CD4-positive, alpha-beta T cell treated with Interleukin-17A for 4 hours (primary cell): ENCODE data around the gene HHIPL1.
"Not testable (repeated sequence)": the region's sequence is repeated elsewhere in the genome, so short reads cannot be mapped to it uniquely, and the experiment has no call there.

Source experiments
- DNase-seq: peaks from one replicate; pipeline ENCODE4 v3.0.0-alpha.2; 2020; ENCODE audit warnings: mixed read lengths

The HHIPL1 gene

DNA sequence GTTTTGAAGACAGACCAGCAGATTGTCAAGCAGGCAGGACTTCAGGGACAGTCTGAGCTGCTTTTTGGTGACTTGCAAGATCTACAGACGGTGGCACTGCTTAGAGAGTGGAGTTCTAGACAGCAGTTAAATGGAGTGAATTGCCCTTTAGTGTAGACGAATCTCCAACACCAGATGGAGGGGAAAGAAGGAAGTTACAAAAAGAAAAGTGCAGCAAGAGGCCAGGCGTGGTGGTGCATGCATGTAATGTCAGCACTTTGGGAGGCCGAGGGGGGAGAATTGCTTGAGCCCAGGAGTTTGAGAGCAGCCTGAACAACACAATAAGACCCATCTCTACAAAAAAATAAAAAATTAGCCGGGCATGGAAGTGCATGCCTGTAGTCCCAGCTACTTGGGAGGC is 8.4 kb upstream of the HHIPL1 start:
- DNase-seq: no peak

DNA sequence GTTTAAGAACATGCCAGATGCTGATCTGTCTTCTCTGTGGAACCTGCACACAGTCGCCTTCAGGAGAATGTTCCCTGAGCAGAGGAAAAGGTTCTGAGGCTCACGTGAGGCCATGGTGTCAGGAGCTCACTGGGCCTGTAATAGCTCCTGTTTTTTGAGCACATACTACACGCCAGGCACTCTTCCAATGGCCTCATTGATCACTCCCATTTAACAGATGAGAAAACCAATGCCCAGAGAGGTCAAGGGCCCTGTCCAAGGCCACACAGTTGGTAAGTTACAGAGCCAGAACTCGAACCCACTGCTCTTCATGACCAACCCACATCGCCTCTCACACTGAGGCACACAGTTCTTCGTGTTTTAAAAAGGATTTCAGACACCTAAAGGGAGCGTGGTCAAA is 7.3 kb upstream of the HHIPL1 start:
- DNase-seq: no peak

DNA sequence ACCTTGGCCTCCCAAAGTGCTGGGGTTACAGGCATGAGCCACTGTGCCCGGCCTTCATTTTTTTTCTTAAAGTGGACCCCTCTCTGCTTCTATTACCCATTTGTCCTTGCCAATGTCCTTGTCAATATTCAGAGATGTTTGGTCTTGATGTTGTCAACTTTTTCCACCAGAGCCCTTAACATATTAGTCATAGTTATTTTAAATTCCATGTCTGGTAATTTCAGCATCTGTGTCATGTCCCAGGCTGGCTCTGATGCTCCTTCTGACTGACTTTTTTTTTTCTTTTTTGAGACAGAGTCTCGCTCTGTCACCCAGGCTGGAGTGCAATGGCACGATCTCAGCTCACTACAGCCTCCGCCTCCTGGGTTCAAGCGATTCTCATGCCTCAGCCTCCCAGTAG is 2.2 kb upstream of the HHIPL1 start:
- DNase-seq: not testable (repeated sequence)

DNA sequence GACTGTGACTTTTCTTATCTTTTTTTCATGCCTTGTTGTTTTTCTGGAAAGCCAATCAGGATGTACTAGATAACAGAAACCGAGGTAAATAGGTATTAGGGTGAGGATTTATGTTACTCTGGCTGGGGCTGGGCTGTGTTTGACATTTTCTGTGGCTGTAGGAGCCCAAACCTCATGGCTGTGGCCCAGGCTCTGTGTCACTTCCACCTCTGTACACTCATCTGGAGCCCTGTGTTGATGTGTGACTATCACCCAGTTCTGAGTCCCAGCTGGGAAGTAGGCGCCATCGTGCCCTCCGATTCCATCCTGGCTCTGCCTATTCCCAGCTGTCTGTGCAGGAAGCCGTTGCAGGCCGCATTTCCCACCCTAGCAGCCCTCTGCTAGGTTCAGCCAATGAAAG is 1.6 kb upstream of the HHIPL1 start:
- DNase-seq: no peak

GRCh38 chr14:99644035-99644587 is 818 bp upstream of the HHIPL1 start:
- no peak for DNase-seq

DNA sequence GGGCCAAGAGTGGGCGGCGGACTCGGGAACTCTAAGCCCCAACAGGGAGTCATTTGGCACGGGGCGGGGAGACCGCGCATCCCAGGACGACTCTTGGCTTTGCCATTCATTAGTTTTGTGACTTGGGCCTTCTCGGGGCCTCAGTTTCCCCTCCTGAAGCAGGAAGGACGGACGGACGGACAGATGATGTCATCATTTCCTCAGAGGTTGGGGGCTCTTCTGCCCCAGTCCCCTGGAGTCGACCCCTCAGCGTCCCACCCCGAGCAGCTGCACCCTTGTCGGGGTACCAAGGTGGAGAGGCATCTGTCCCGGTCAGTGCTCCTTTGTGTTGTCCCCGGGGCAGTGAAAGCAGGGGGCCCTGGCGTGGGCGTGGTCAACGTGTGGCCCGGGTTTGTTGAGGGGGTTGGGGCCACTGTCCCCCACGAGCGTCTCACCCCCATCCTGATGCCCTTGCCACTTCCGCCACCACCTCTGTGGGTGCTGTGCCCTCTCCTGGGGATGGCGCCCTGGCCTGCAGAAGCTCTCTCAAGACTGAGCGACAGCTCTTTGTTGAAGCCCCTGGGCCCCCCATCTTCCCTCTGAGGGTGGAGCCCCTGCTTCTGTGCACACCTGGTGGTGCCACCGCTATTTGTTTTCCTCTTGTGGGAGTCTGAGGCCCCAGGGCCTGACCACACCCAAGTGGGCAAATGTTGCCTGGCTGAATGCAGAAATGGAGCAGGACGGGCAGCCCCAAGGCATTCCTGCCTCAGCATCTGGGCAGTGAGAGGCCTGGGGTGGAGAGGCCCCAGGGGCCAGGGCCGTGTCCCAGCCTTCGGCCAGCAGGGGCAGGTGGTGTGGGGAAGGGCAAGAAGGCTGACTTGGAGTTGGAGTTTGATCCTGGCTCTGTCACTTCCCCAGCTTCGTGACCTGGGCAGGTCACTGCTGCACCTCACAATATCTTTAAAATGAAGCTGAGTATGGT is 896 bp downstream of the HHIPL1 start:
- DNase-seq: no peak

GRCh38 chr14:99647411-99647810 is 2.5 kb downstream of the HHIPL1 start:
- no peak for DNase-seq

DNA sequence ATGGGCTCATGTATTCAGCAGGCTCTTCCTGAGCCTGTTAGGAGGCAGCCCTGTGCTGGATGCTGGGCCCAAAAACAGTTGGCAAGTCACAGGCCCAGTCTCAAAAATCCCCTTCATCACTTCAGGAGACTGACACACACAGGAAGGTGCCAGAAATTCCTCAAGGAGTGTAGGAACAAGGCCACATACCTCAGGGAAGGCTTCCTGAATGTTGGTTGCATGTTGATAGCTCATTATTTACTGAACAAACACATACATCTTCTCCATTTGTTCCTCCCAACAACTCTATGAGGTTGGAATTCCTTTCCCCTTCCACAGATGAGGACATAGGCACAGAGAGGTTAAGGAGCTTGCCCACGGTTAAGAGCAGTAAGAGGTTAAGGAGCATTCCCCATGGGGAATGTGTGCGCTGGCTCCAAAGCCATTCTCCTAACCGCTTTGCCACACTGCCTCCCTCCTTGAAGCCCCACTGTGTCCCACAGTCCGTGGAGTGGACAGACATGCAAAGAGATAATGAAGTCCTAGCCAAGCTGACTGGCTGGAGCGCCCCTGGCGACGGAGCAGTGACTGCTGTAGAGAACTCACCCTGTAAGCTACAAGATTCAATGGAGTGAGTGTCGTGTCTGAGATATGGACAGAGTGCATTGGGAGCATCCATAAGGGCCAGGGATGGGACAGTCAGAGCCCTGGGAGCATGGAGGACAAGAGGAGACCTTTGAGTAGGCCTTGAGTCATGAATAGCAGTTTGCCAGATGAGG is 3.3 kb downstream of the HHIPL1 start:
- no peak for DNase-seq

- no peak for DNase-seq
These were observed 4.3 kb downstream of the HHIPL1 start for GRCh38 chr14:99649219-99649618.

GRCh38 chr14:99649643-99650042 is 4.7 kb downstream of the HHIPL1 start:
- DNase-seq: no peak

DNA sequence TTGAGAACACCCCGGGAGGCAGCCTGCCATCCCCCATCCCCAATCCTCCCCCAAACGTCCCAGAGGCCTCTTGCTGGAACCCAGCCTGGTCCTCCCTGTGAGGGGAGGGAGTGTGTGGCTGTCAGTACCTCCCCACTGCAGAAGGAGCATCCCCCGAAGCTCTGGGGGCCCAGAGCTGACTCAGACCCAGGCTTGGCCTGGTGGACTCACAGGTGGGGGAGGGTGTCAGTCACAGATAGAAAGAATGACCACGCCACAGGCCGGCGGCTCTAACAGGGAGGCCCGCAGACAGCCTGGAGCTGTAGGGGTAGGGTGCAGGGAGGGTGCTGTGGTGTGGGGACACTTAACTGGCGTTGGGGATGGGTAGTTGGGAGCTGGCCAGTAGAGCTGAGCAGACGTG is 5.3 kb downstream of the HHIPL1 start:
- DNase-seq: no peak

GRCh38 chr14:99651953-99652746 is 7.2 kb downstream of the HHIPL1 start:
- no peak for DNase-seq

GRCh38 chr14:99654235-99654985 is 9.5 kb downstream of the HHIPL1 start:
- DNase-seq: no peak

DNA sequence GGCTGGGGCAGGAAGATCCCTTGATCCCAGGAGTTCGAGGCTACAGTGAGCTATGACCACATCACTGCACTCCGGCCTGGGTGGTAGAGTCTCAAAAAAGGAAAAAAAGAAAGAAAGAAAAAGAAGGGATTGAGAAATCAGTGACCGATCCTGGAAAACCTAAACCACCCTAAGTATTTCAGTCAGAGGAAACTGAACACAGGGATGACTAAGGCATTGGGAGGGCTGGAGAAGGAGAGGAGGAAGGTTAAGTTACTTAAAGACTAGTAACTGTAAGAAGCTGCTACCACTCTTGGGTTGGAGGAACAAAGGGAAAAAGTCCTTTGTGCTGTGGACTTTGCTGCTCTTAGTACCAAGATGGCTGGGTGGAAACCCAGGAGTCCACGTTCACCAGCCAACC is 10.6 kb downstream of the HHIPL1 start:
- DNase-seq: no peak

GRCh38 chr14:99656171-99656570 is 11.2 kb downstream of the HHIPL1 start:
- DNase-seq: no peak

DNA sequence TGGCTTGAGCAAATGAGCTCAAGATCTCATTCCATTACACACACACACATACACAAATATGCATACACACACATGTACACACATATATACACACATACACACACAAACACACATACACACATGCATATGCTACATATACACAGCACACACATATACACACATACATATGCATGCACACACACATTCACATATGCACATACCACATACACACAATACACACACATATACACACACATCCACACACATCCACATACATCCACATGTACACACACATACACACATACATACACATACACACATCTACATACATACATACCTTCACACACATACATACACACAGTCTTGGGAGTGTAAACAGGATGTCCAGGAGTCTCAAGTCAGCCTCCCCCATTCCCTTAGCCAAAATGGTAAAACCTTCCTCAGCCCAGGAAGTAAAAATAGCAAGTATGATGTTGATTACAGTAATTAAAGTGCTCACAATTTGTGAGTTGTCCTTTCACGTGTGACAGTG is 12.8 kb downstream of the HHIPL1 start:
- no peak for DNase-seq

- DNase-seq: no peak
These were observed 13.4 kb downstream of the HHIPL1 start for GRCh38 chr14:99658218-99658845.

- DNase-seq: no peak
These were observed 14.4 kb downstream of the HHIPL1 start for GRCh38 chr14:99659333-99659741.

DNA sequence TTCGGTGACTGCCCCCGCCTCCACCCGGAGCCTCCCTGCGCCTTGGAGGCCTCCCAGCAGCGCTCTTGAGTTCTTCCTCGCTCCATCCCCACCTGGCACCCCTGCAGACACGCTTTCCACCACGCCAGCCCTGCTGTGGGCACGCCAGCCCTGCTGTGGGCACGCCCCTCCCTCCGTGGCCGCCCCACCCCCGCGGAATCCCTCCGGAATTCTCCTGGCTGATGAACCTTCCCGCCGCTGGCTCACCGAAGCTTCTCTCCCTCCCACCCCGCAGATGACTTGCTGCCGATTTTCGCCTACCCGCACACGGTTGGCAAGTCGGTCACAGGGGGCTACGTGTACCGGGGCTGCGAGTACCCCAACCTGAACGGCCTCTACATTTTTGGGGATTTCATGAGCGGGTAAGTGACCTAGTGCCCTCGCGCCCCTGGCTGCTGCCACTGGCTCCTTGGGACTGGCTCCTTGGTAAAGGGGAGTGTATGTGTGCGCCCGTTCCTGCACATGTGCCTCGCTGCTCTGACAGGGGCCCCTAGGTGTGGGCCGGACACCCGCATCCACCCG is 15.2 kb downstream of the HHIPL1 start:
- no peak for DNase-seq

- no peak for DNase-seq
These were observed 15.9 kb downstream of the HHIPL1 start for GRCh38 chr14:99660794-99661193.

- not testable (repeated sequence) for DNase-seq
These were observed 16.3 kb downstream of the HHIPL1 start for GRCh38 chr14:99661206-99661605.
